HG03575 (cell line): ENCODE results near the gene PCBP3.
"Not testable (repeated sequence)": the region's sequence is repeated elsewhere in the genome, so short reads cannot be mapped to it uniquely, and the experiment has no call there.

Source experiments
- ATAC-seq: cut with Tn5 transposase; IDR thresholded peaks from one replicate; pipeline ENCODE4 v1.9.1; 2021; ENCODE audit not compliant: unreplicated experiment, insufficient number of reproducible peaks, low FRiP score; ENCODE audit errors: extremely low read depth

Gene PCBP3

DNA sequence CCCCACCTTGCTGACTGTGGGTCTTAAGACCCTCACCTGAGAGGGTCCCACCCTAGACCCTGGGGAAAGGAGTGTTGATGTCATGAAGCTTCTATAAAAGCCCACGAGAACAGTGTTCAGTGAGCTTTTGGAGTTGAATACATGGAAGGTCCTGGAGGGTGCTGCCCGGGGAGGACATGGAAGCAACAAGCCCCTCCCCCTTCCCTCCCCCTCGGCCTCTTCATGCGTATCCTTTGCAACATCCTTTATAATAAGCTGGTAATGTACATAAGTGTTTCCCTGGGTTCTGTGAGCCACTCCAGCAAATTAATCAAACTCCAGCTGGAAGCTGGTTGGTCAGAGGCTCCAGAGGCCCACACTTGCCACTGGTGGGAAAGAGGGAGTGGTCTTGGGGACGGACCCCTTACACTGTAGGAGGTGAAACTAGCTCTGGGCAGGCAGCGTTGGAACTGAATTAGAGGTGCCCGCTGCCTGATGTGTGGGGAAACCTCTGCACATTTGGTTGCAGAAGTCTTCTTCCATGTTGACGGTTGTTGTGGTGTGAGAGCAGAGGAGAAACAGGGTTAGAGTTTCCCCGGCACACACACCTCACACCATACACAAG lies 323.4 kb downstream of the PCBP3 start:
- no peak for ATAC-seq

GRCh38 chr21:45969921-45970673 lies 326.6 kb downstream of the PCBP3 start:
- no peak for ATAC-seq

GRCh38 chr21:45970674-45971615 lies 327.4 kb downstream of the PCBP3 start:
- ATAC-seq = no peak

- no peak for ATAC-seq
Observed at GRCh38 chr21:45971616-45972352, 328.3 kb downstream of the PCBP3 start.

- no peak for ATAC-seq
Observed at GRCh38 chr21:45972353-45972715, 328.8 kb downstream of the PCBP3 start.

DNA sequence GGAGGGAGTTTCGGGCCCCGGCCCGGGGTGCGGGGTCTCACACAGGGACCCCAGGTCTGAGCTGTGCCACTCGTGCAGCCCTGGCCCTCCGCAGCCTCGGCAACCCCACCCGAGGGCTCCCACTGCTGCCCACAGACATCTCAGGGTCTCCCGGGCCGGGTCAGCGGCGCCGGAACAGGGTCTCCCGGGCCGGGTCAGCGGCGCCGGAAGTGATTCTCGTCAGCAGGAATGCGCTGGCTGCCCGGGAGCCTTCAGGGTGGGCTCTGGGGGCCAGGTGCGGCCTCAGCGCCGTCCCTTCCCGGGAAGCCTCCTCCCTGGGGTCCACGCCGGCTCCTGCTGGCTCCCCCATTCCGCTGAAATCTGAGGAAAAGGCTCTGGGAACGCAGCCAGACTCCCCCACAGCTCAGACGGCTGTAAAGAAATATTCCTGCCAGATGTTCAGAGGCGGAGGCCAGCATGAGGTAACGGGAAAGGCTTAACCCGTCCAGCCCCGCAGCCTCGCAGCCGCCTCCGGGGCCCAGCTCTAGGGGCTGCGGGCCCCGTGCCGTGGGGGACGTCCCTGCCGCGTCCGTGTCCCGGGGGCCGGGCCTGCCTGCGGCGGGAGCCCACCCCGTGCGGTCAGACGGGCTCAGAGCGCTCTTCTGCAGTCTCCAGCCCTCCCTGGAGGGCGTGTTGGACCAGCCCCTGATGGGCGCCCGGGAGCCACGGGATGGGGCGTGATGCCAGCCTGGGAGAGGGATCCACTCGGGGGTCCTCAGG lies 329.4 kb downstream of the PCBP3 start:
- no peak for ATAC-seq

- ATAC-seq = no peak
Observed at GRCh38 chr21:45973475-45974072, 330.0 kb downstream of the PCBP3 start.

DNA sequence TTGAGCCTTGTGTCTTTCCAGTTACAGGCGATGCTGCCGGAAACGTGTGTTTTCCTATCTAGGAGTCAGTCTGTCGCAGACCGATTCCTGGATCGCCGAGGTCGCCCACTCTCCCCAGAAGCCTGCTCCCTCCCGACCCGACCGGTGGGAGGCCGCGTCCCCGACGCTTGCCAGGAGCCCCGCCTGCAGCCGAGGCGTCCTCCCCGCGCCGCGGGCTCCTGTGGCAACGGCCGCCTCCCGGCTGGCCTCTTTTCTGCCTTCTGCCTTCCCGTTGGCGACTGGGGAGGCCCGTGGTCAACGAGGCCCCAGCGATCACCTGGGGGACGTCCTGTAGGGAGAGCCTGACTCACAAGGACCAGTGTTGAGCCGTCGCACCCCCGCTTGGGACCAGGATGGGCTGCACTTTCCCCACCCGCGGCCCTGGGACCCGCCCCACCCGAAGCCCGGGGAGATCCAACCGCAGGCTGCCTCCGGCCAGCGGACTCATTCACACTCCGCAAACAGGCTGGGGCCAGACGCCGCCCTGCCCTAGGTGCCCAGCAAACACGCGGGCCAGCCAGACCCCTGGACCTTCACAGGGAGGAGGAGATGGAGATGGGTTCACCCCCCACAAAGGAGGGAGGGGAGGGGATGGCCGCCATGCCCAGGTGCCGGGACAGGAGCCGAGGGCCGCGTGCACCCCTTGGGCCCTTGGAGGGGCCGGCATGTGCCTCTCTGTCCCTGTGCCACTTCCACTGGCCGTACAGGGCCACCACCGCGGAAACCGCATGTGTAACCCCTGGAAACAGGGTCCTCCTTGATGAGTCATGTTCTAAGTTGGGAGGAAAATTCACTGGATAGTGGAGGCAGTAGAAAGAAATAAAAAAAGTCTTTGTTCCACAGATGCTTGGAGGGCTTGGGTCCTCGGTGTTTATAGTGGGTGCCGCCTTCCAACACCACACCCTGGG lies 330.8 kb downstream of the PCBP3 start:
- ATAC-seq = no peak

- no peak for ATAC-seq
Observed at GRCh38 chr21:45975020-45975666, 331.6 kb downstream of the PCBP3 start.

DNA sequence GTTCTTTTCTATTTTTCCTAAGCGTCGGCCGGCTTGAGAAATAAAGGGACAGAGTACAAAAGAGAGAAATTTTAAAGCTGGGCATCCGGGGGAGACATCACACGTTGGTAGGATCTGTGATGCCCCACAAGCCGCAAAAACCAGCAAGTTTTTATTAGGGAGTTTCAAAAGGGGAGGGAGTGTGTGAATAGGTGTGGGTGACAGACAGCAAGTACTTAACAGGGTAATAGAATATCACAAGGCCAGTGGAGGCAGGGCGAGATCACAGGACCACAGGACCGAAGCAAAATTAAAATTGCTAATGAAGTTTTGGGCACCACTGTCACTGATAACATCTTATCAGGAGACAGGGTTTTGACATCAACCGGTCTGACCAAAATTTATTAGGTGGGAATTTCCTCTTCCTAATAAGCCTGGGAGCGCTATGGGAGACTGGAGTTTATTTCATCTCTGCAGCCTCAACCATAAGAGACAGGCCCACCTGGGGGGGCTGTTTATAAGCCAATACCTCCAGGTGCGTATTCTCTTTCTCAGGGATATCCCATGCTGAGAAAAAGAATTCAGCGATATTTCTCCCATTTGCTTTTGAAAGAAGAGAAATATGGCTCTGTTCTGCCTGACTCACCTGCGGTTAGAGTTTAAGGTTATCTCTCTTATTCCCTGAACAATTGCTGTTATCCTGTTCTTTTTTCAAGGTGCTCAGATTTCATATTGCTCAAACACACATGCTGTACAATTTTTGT lies 332.3 kb downstream of the PCBP3 start:
- ATAC-seq = not testable (repeated sequence)

- ATAC-seq = no peak
Observed at GRCh38 chr21:45976701-45977311, 333.3 kb downstream of the PCBP3 start.

- no peak for ATAC-seq
Observed at GRCh38 chr21:45977396-45977795, 333.9 kb downstream of the PCBP3 start.

DNA sequence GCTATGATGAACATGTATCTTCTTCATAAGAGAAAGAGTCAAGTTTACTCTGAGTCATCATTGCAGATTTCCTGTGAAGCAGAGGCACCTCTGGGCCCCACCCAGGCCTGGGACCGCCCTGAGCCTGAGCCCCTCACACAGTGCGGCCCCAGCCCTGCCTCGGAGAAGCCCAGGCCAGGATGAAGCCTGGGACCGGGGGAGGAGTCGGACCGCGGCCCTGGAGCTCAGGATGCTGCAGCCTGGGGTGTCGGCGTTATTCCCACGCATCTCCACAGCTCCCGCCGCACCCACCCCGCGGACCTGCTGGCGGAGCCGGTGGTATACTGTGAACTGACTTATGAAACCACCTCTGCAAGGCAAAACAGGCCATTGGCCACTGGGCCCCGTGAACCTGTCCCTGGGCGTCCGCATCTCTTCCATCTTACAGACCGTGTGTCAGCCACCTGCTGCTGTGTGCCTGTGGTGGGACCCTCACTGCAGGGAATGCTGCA lies 335.7 kb downstream of the PCBP3 start:
- ATAC-seq = no peak

DNA sequence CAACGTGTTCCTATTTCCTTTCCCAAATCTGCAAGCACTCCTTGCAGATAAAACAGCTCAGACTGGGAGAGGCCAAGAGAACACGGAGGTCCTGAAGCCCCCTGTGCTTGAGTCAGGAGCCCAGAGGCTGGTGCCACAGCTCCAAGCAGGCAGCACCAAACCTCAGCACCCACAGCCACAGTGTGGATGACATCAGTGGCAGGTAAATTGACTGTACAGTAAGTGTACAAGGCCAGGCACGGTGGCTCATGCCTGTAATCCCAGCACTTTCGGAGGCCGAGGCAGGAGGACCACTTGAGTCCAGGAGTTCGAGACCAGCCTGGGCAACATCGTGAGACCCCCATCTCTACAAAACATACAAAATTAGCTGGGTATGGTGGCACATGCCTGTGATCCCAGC lies 336.1 kb downstream of the PCBP3 start:
- ATAC-seq = no peak

GRCh38 chr21:45980271-45980670 lies 336.7 kb downstream of the PCBP3 start:
- no peak for ATAC-seq
